K562 (cell line): ENCODE measurements around the gene TUBG2. TPM values are rescaled to one million over a fixed set of nuclear protein-coding genes. Genes with fewer than 3 reads are reported as not detected.

Source experiments
- CXXC5 ChIP-seq: fragments of 250-450 bp; sonication (Bioruptor Pico); IDR thresholded peaks from 2 replicates; pipeline ENCODE4 v1.8.0; 2022; ENCODE audit warnings: inconsistent platforms, mild to moderate bottlenecking, moderate library complexity
- KLF1 ChIP-seq: fragments of 450-650 bp; IDR thresholded peaks from 2 replicates; pipeline ENCODE4 v1.6.1; 2016; ENCODE audit warnings: missing genetic modification characterization, missing compliant biosample characterization
- L3MBTL2 ChIP-seq: fragments of 450-650 bp; IDR thresholded peaks from 2 replicates; pipeline ENCODE4 v1.6.1; 2016; ENCODE audit warnings: mild to moderate bottlenecking, moderate library complexity
- NCOR1 ChIP-seq: fragments of 450-650 bp; IDR thresholded peaks from 2 replicates; pipeline ENCODE4 v1.6.1; 2016; ENCODE audit warnings: mild to moderate bottlenecking, moderate library complexity
- OTX1 ChIP-seq: fragments of 450-650 bp; formaldehyde crosslinking; IDR thresholded peaks from 2 replicates; pipeline ENCODE4 v1.4.0; 2022; ENCODE audit warnings: mild to moderate bottlenecking
- SLC30A9 ChIP-seq: fragments of 250-450 bp; sonication (Bioruptor Pico); IDR thresholded peaks from 2 replicates; pipeline ENCODE4 v1.8.0; 2022; ENCODE audit warnings: mild to moderate bottlenecking, moderate library complexity
- TSHZ1 ChIP-seq: fragments of 250-450 bp; sonication (Bioruptor Pico); IDR thresholded peaks from 2 replicates; pipeline ENCODE4 v1.4.0; 2020; ENCODE audit warnings: mild to moderate bottlenecking, moderate library complexity
- ZNF197 ChIP-seq: fragments of 200-800 bp; sonication (Bioruptor generic); IDR thresholded peaks from 2 replicates; pipeline ENCODE4 v1.6.1; 2016; ENCODE audit warnings: low read depth, missing genetic modification characterization, missing compliant biosample characterization
- ZNF445 ChIP-seq: fragments of 250-450 bp; sonication (Bioruptor Pico); IDR thresholded peaks from 2 replicates; pipeline ENCODE4 v1.4.0; 2020; ENCODE audit warnings: low read depth, mild to moderate bottlenecking, moderate library complexity
- polyA plus RNA-seq, 8 experiments: library from polyadenylated mRNA; depleted of rRNA in 4 of 8; stranded (reverse) in 5 of 8; unstranded in 3 of 8; fragments of >200 nt; fragmentation: Nextera tagmentation in 2 of 8; fragmentation: Illumina TruSeq in 1 of 8; extraction: Ambion mirVana in 2 of 8; extraction: Trizol in 1 of 8; gene quantifications; 2 replicates each; pipeline versions ENCODE4 v1.2.1 to v1.2.3, GENCODE V29; 2011 to 2014; ENCODE audit warnings: inconsistent platforms in 1 of 8, missing spikeins in 1 of 8
- total RNA-seq, 7 experiments: library from RNA; depleted of rRNA in 6 of 7; stranded (reverse); fragments of >200 nt in 6 of 7; fragmentation: Illumina TruSeq in 2 of 7; extraction: Trizol in 2 of 7; gene quantifications; 2 replicates each; pipeline versions ENCODE4 v1.2.1 to v1.2.3, GENCODE V29; 2011 to 2021; ENCODE audit warnings: low replicate concordance in 1 of 7
- TF ChIP-seq, protein P1 (sequence below): fragments of 450-650 bp; IDR thresholded peaks from 2 replicates; pipeline ENCODE4 v1.6.1; 2017; ENCODE audit warnings: antibody characterized with exemption, mild to moderate bottlenecking
- TF ChIP-seq, protein P2 (sequence below): fragments of 200-800 bp; sonication (Bioruptor generic); IDR thresholded peaks from 2 replicates; pipeline ENCODE4 v1.6.1; 2017; ENCODE audit warnings: missing genetic modification characterization, missing compliant biosample characterization
- TF ChIP-seq, protein P3 (sequence below): fragments of 250-450 bp; sonication (Bioruptor Pico); IDR thresholded peaks from 2 replicates; pipeline ENCODE4 v1.4.0; 2020

Gene TUBG2
- total and polyA plus RNA-seq, 9 of the 15 experiments (the other 6 are each of a cell fraction or from before 2014, with no cell fraction given): 0.09 to 0.80 (median 0.24) TPM; not detected in 2

- TF ChIP-seq, protein P1, sequence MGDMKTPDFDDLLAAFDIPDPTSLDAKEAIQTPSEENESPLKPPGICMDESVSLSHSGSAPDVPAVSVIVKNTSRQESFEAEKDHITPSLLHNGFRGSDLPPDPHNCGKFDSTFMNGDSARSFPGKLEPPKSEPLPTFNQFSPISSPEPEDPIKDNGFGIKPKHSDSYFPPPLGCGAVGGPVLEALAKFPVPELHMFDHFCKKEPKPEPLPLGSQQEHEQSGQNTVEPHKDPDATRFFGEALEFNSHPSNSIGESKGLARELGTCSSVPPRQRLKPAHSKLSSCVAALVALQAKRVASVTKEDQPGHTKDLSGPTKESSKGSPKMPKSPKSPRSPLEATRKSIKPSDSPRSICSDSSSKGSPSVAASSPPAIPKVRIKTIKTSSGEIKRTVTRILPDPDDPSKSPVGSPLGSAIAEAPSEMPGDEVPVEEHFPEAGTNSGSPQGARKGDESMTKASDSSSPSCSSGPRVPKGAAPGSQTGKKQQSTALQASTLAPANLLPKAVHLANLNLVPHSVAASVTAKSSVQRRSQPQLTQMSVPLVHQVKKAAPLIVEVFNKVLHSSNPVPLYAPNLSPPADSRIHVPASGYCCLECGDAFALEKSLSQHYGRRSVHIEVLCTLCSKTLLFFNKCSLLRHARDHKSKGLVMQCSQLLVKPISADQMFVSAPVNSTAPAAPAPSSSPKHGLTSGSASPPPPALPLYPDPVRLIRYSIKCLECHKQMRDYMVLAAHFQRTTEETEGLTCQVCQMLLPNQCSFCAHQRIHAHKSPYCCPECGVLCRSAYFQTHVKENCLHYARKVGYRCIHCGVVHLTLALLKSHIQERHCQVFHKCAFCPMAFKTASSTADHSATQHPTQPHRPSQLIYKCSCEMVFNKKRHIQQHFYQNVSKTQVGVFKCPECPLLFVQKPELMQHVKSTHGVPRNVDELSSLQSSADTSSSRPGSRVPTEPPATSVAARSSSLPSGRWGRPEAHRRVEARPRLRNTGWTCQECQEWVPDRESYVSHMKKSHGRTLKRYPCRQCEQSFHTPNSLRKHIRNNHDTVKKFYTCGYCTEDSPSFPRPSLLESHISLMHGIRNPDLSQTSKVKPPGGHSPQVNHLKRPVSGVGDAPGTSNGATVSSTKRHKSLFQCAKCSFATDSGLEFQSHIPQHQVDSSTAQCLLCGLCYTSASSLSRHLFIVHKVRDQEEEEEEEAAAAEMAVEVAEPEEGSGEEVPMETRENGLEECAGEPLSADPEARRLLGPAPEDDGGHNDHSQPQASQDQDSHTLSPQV: peak; percentile 90
- TF ChIP-seq ZNF445 (CRISPR knock-in tag) (peak; percentile 24; the same call in 1 of the 2 replicates), NCOR1 (peak; percentile 100), TSHZ1 (CRISPR knock-in tag) (no peak), OTX1 (CRISPR knock-in tag) (peak; percentile 79; the same call in 1 of the 2 replicates), KLF1 (tag) (0 out of 2 replicates have a peak, but pooled peaks have one; percentile 22), L3MBTL2 (peak; percentile 63), SLC30A9 (no peak), ZNF197 (CRISPR knock-in tag) (peak; percentile 66; the same call in 1 of the 2 replicates), CXXC5 (CRISPR knock-in tag) (peak; percentile 83)
- TF ChIP-seq, protein P2, sequence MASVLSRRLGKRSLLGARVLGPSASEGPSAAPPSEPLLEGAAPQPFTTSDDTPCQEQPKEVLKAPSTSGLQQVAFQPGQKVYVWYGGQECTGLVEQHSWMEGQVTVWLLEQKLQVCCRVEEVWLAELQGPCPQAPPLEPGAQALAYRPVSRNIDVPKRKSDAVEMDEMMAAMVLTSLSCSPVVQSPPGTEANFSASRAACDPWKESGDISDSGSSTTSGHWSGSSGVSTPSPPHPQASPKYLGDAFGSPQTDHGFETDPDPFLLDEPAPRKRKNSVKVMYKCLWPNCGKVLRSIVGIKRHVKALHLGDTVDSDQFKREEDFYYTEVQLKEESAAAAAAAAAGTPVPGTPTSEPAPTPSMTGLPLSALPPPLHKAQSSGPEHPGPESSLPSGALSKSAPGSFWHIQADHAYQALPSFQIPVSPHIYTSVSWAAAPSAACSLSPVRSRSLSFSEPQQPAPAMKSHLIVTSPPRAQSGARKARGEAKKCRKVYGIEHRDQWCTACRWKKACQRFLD (CRISPR knock-in tag): peak; percentile 99
- TF ChIP-seq, protein P3, sequence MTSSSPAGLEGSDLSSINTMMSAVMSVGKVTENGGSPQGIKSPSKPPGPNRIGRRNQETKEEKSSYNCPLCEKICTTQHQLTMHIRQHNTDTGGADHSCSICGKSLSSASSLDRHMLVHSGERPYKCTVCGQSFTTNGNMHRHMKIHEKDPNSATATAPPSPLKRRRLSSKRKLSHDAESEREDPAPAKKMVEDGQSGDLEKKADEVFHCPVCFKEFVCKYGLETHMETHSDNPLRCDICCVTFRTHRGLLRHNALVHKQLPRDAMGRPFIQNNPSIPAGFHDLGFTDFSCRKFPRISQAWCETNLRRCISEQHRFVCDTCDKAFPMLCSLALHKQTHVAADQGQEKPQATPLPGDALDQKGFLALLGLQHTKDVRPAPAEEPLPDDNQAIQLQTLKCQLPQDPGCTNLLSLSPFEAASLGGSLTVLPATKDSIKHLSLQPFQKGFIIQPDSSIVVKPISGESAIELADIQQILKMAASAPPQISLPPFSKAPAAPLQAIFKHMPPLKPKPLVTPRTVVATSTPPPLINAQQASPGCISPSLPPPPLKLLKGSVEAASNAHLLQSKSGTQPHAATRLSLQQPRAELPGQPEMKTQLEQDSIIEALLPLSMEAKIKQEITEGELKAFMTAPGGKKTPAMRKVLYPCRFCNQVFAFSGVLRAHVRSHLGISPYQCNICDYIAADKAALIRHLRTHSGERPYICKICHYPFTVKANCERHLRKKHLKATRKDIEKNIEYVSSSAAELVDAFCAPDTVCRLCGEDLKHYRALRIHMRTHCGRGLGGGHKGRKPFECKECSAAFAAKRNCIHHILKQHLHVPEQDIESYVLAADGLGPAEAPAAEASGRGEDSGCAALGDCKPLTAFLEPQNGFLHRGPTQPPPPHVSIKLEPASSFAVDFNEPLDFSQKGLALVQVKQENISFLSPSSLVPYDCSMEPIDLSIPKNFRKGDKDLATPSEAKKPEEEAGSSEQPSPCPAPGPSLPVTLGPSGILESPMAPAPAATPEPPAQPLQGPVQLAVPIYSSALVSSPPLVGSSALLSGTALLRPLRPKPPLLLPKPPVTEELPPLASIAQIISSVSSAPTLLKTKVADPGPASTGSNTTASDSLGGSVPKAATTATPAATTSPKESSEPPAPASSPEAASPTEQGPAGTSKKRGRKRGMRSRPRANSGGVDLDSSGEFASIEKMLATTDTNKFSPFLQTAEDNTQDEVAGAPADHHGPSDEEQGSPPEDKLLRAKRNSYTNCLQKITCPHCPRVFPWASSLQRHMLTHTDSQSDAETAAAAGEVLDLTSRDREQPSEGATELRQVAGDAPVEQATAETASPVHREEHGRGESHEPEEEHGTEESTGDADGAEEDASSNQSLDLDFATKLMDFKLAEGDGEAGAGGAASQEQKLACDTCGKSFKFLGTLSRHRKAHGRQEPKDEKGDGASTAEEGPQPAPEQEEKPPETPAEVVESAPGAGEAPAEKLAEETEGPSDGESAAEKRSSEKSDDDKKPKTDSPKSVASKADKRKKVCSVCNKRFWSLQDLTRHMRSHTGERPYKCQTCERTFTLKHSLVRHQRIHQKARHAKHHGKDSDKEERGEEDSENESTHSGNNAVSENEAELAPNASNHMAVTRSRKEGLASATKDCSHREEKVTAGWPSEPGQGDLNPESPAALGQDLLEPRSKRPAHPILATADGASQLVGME (CRISPR knock-in tag): 0 out of 2 replicates have a peak, but pooled peaks have one; percentile 67
These were observed 39.8 kb downstream of the TUBG2 start (continued) for GRCh38 chr17:42698736-42699414.
